K562 (cell line): ENCODE results near the gene CEP131. TPM values are rescaled to one million over a fixed set of nuclear protein-coding genes. Genes with fewer than 3 reads are reported as not detected.

Source experiments
- ATF2 ChIP-seq: sonication (generic); formaldehyde crosslinking; IDR thresholded peaks from 2 replicates; pipeline ENCODE4 v1.8.1; 2022; ENCODE audit warnings: missing genetic modification reagents
- CBX8 ChIP-seq: fragments of 200-600 bp; sonication (generic); IDR thresholded peaks from 2 replicates; pipeline ENCODE4 v1.6.1; 2012; ENCODE audit warnings: borderline replicate concordance, mixed run types, low read depth, mild to moderate bottlenecking, moderate library complexity, mixed read lengths, low read length, control low read depth, inconsistent platforms; ENCODE audit not compliant: poor library complexity, severe bottlenecking; ENCODE audit errors: extremely low read depth
- CHD1 ChIP-seq: fragments of 200-600 bp; sonication (generic); IDR thresholded peaks from one replicate; pipeline ENCODE4 v1.6.1; 2012; ENCODE audit warnings: mild to moderate bottlenecking, moderate library complexity, low read length, inconsistent platforms
- E2F4 ChIP-seq: sonication (generic); formaldehyde crosslinking; IDR thresholded peaks from 2 replicates; pipeline ENCODE4 v1.8.0; 2022; ENCODE audit warnings: mild to moderate bottlenecking, low read depth, missing genetic modification reagents
- FOS ChIP-seq: IDR thresholded peaks from 3 replicates; pipeline ENCODE4 v1.6.1; 2011; ENCODE audit not compliant: insufficient read length; ENCODE audit errors: extremely low read depth
- FOSL1 ChIP-seq: fragments of 200-800 bp; sonication (Bioruptor generic); conservative IDR thresholded peaks from 2 replicates; pipeline ENCODE4 v1.6.1; 2016; ENCODE audit warnings: missing genetic modification characterization, missing compliant biosample characterization
- FOXK2 ChIP-seq, 2 experiments: fragments of 450-650 bp; IDR thresholded peaks in 1 of 2; conservative IDR thresholded peaks in 1 of 2; 2 replicates each; pipeline ENCODE4 v1.6.1; 2016; ENCODE audit warnings: low read depth in 2 of 2, mild to moderate bottlenecking in 1 of 2
- IFI16 ChIP-seq: fragments of 250-450 bp; sonication (Bioruptor Pico); IDR thresholded peaks from 2 replicates; pipeline ENCODE4 v2.1.2; 2022; ENCODE audit warnings: mild to moderate bottlenecking, inconsistent platforms
- MCM5 ChIP-seq: fragments of 450-650 bp; IDR thresholded peaks from 2 replicates; pipeline ENCODE4 v1.6.1; 2016; ENCODE audit warnings: low read depth
- RBM25 ChIP-seq: fragments of 200-400 bp; formaldehyde crosslinking; IDR thresholded peaks from 2 replicates; pipeline ENCODE4 v1.6.1; 2018; ENCODE audit warnings: low read length, low read depth, moderate library complexity; ENCODE audit not compliant: severe bottlenecking
- SAFB2 ChIP-seq: fragments of 200-400 bp; formaldehyde crosslinking; IDR thresholded peaks from 2 replicates; pipeline ENCODE4 v1.6.1; 2018; ENCODE audit warnings: borderline replicate concordance, low read length, low read depth, moderate library complexity; ENCODE audit not compliant: severe bottlenecking
- SMAD3 ChIP-seq: fragments of 450-650 bp; formaldehyde crosslinking; conservative IDR thresholded peaks from 2 replicates; pipeline ENCODE4 v1.4.0; 2020; ENCODE audit warnings: mild to moderate bottlenecking
- SNAPC5 ChIP-seq: fragments of 250-450 bp; sonication (Bioruptor Pico); IDR thresholded peaks from 2 replicates; pipeline ENCODE4 v1.8.0; 2021; ENCODE audit warnings: moderate library complexity, mild to moderate bottlenecking, inconsistent platforms
- STAG1 ChIP-seq: sonication (generic); formaldehyde crosslinking; IDR thresholded peaks from 2 replicates; pipeline ENCODE4 v1.5.0; 2020; ENCODE audit warnings: missing genetic modification reagents, borderline replicate concordance
- TAF9B ChIP-seq: fragments of 450-650 bp; IDR thresholded peaks from 2 replicates; pipeline ENCODE4 v1.6.1; 2018; ENCODE audit warnings: mild to moderate bottlenecking; ENCODE audit not compliant: partially characterized antibody
- TCF7 ChIP-seq: sonication (generic); IDR thresholded peaks from 2 replicates; pipeline ENCODE4 v1.6.1; 2016; ENCODE audit warnings: antibody characterized with exemption, borderline replicate concordance
- ZNF586 ChIP-seq: fragments of 450-650 bp; formaldehyde crosslinking; conservative IDR thresholded peaks from 2 replicates; pipeline ENCODE4 v1.4.0; 2020; ENCODE audit warnings: mild to moderate bottlenecking, moderate library complexity
- polyA plus RNA-seq, 8 experiments: library from polyadenylated mRNA; depleted of rRNA in 4 of 8; stranded (reverse) in 5 of 8; unstranded in 3 of 8; fragments of >200 nt; fragmentation: Nextera tagmentation in 2 of 8; fragmentation: Illumina TruSeq in 1 of 8; extraction: Ambion mirVana in 2 of 8; extraction: Trizol in 1 of 8; gene quantifications; 2 replicates each; pipeline versions ENCODE4 v1.2.1 to v1.2.3, GENCODE V29; 2011 to 2014; ENCODE audit warnings: inconsistent platforms in 1 of 8, missing spikeins in 1 of 8
- total RNA-seq, 7 experiments: library from RNA; depleted of rRNA in 6 of 7; stranded (reverse); fragments of >200 nt in 6 of 7; fragmentation: Illumina TruSeq in 2 of 7; extraction: Trizol in 2 of 7; gene quantifications; 2 replicates each; pipeline versions ENCODE4 v1.2.1 to v1.2.3, GENCODE V29; 2011 to 2021; ENCODE audit warnings: low replicate concordance in 1 of 7
- TF ChIP-seq, protein P1 (sequence below): fragments of 200-800 bp; sonication (Bioruptor generic); IDR thresholded peaks from 2 replicates; pipeline ENCODE4 v1.6.1; 2017; ENCODE audit warnings: missing genetic modification characterization, missing compliant biosample characterization
- TF ChIP-seq, protein P2 (sequence below): fragments of 250-450 bp; sonication (Bioruptor Pico); IDR thresholded peaks from 2 replicates; pipeline ENCODE4 v1.5.1; 2021; ENCODE audit warnings: mild to moderate bottlenecking
- TF ChIP-seq, protein P3 (sequence below): sonication (generic); formaldehyde crosslinking; IDR thresholded peaks from 2 replicates; pipeline ENCODE4 v1.8.1; 2023; ENCODE audit warnings: mild to moderate bottlenecking, missing genetic modification reagents, moderate library complexity

CEP131 gene
- total and polyA plus RNA-seq, 9 of the 15 experiments (the other 6 are each of a cell fraction or from before 2014, with no cell fraction given), result 0.24 to 21.2 (median 2.3) TPM

DNA sequence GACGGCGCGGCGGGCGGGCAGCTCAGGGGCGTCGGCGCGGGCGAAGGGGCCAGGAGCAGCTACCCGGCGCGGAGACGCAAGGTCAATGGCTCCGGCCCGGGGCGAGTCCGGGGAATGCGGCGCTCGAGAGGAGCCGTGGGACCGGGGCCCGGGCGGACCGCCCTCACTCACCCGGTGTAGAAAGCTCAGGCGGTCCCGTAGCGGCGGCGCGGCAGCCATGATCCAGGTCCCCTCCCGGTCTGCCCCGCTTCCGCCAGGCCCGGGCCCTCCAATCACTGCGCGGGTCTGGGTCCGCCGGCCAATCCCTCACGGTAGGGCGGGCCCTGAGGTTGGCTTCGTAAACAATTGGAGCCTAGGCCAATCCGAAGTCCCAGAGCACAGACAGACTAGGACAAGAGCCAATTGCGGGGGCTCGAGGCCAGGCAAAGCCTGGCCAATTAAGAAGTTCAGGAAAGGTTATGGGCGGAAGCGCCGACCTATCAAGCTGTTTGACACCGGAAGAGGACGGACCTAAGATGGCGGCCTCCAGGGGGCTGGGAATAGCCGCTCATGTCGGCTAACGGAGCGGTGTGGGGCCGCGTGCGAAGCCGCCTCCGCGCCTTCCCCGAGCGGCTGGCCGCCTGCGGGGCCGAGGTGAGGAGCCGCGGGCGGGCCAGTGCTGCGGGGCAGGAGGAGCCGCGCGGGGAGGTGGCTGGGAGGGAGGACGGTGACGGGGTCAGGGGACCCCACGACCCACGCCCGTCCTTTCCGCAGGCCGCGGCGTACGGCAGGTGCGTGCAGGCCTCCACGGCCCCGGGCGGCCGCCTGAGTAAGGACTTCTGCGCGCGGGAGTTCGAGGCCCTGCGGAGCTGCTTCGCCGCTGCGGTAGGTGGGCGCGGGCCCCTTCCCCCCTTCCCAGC is 16.3 kb upstream of the CEP131 start, which contains the start of the genes NDUFAF8 and TEPSIN (continued):
- peak; percentile 91 for TF ChIP-seq FOXK2 (conservative IDR thresholded peaks at IDR 0.05 in 1 of 2, IDR thresholded peaks at IDR 0.05 in 1 of 2; ENCODE audit: low read depth in 2 of 2)
- TF ChIP-seq CBX8, result no peak
- peak; percentile 100 for TF ChIP-seq FOS
- no peak for TF ChIP-seq ZNF586 (CRISPR knock-in tag)
- TF ChIP-seq MCM5, result no peak
- TF ChIP-seq IFI16 (CRISPR knock-in tag), result no peak
- TF ChIP-seq, protein P1, sequence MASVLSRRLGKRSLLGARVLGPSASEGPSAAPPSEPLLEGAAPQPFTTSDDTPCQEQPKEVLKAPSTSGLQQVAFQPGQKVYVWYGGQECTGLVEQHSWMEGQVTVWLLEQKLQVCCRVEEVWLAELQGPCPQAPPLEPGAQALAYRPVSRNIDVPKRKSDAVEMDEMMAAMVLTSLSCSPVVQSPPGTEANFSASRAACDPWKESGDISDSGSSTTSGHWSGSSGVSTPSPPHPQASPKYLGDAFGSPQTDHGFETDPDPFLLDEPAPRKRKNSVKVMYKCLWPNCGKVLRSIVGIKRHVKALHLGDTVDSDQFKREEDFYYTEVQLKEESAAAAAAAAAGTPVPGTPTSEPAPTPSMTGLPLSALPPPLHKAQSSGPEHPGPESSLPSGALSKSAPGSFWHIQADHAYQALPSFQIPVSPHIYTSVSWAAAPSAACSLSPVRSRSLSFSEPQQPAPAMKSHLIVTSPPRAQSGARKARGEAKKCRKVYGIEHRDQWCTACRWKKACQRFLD (CRISPR knock-in tag), result 0 out of 2 replicates have a peak, but pooled peaks have one; percentile 21
- TF ChIP-seq TAF9B, result no peak
- TF ChIP-seq TCF7, result no peak
- no peak for TF ChIP-seq E2F4 (CRISPR knock-in tag)
- no peak for TF ChIP-seq SAFB2
- peak; percentile 99 for TF ChIP-seq RBM25
- TF ChIP-seq, protein P2, sequence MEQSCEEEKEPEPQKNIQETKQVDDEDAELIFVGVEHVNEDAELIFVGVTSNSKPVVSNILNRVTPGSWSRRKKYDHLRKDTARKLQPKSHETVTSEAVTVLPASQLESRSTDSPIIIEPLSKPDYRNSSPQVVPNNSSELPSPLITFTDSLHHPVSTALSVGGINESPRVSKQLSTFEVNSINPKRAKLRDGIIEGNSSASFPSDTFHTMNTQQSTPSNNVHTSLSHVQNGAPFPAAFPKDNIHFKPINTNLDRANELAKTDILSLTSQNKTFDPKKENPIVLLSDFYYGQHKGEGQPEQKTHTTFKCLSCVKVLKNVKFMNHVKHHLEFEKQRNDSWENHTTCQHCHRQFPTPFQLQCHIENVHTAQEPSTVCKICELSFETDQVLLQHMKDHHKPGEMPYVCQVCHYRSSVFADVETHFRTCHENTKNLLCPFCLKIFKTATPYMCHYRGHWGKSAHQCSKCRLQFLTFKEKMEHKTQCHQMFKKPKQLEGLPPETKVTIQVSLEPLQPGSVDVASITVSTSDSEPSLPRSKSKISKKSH (CRISPR knock-in tag), result no peak
- TF ChIP-seq SNAPC5 (CRISPR knock-in tag), result no peak
- no peak for TF ChIP-seq STAG1 (CRISPR knock-in tag)
- TF ChIP-seq FOSL1, result no peak
- no peak for TF ChIP-seq SMAD3 (CRISPR knock-in tag)
- peak; percentile 72 for TF ChIP-seq CHD1
- no peak for TF ChIP-seq ATF2 (CRISPR knock-in tag)
- TF ChIP-seq, protein P3, sequence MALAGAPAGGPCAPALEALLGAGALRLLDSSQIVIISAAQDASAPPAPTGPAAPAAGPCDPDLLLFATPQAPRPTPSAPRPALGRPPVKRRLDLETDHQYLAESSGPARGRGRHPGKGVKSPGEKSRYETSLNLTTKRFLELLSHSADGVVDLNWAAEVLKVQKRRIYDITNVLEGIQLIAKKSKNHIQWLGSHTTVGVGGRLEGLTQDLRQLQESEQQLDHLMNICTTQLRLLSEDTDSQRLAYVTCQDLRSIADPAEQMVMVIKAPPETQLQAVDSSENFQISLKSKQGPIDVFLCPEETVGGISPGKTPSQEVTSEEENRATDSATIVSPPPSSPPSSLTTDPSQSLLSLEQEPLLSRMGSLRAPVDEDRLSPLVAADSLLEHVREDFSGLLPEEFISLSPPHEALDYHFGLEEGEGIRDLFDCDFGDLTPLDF (CRISPR knock-in tag), result no peak
